ENCODE measurements around the gene TUBGCP6. TPM values are rescaled to one million over a fixed set of nuclear protein-coding genes. Genes with fewer than 3 reads are reported as not detected.
A peak's percentile ranks its signal among the peaks of the same experiment; 100 is the strongest.

TUBGCP6 gene
- total and polyA plus RNA-seq, 11 donors, result 11.6 to 28.8 (median 17.7) TPM

DNA sequence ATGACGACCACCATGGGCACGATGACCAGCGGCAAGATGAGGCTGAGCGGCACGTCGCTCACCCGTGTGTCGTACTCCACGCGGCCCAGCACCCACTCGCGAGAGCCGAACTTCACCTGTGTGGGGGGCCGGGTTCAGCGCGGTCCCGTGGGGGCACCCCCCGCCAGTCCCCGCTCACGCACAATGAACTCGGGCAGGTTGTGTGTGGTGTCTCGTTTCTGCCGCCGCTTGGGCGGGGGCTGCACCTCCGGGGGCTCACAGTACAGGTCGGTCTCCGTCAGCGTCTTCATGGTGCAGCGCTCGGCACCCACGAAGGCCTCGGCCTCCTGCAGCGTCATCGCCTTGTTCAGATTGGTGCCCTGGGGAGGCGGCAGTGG, 36.5 kb upstream of the TUBGCP6 start:
- Histone ChIP-seq H3K4me1 (peaks cover 0 to 15% (median 1%) of the 10 kb centered on the region in 12 donors), H3K27me3 (no peaks in the 10 kb centered on the region), H3K27ac (peak overlapping the region in 6 of 12 donors; percentile 7 to 50 (median 36)), H3K4me3 (no peak overlapping the region), H3K36me3 (peaks cover 0 to 95% (median 90%) of the 10 kb centered on the region in 9 donors), H3K9me3 (no peaks in the 10 kb centered on the region)
- 93 to 98% (median 96%) methylated on average over 8 to 36 of the region's 36 CpGs for WGBS, 4 donors
- ATAC-seq (no peak), DNase-seq (no peak)
- TF ChIP-seq POLR2A (IDR thresholded peaks at IDR 0.05), result no peak
- TF ChIP-seq, protein P1, sequence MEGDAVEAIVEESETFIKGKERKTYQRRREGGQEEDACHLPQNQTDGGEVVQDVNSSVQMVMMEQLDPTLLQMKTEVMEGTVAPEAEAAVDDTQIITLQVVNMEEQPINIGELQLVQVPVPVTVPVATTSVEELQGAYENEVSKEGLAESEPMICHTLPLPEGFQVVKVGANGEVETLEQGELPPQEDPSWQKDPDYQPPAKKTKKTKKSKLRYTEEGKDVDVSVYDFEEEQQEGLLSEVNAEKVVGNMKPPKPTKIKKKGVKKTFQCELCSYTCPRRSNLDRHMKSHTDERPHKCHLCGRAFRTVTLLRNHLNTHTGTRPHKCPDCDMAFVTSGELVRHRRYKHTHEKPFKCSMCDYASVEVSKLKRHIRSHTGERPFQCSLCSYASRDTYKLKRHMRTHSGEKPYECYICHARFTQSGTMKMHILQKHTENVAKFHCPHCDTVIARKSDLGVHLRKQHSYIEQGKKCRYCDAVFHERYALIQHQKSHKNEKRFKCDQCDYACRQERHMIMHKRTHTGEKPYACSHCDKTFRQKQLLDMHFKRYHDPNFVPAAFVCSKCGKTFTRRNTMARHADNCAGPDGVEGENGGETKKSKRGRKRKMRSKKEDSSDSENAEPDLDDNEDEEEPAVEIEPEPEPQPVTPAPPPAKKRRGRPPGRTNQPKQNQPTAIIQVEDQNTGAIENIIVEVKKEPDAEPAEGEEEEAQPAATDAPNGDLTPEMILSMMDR (IDR thresholded peaks at IDR 0.05), result no peak
- intact Hi-C loops (cut with DNase I), result no loop called here

GRCh38 chr22:50280708-50281383, 36.0 kb upstream of the TUBGCP6 start:
- no peak overlapping the region for H3K27ac ChIP-seq
- 94 to 96% (median 95%) methylated on average over 31 to 47 of the region's 47 CpGs for WGBS, 4 donors
- no peak for ATAC-seq

DNA sequence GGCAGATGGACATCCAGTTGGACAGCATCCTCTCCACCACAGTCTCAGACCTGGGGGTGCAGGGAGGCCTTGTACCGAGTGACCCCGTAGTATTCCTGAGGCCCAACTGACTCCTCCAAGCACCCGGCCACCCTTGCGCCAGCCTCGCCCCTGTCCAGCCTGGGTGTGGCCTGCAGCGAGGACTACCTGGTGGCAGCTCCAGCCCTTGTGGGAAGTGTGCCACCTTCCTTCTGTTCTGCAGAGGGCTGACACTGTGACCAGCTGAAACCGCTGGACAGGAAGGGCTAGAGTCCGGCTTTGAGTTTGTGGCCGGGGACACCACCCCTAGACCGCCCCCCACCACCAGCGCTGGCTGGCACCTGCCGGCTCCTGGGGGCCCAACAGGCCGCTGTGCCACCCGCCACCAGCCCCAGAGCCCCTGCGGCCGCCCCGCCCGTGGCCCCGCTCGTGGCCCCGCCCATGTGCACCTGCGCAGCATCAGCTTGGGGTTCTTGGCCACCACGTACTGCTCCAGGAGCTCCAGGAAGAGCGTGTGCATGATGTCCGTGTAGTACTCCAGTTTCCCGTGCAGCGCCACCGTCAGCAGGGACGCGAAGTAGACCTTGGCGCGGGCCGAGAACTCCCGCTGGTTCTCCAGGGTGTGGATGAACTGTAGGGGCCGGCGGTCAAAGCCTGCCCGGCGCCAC, 35.3 kb upstream of the TUBGCP6 start:
- no peak for TF ChIP-seq POLR2A (IDR thresholded peaks at IDR 0.05)
- TF ChIP-seq, protein P1 (IDR thresholded peaks at IDR 0.05), result no peak
- Histone ChIP-seq H3K9me3 (no peaks in the 10 kb centered on the region), H3K4me1 (peaks cover 0 to 15% (median 1%) of the 10 kb centered on the region in 12 donors), H3K27ac (no peak overlapping the region), H3K36me3 (peaks cover 0 to 98% (median 92%) of the 10 kb centered on the region in 9 donors), H3K4me3 (no peak overlapping the region), H3K27me3 (no peaks in the 10 kb centered on the region)
- no peak for ATAC-seq
- DNase-seq, result no peak
- intact Hi-C loops (cut with DNase I), result no loop called here
- WGBS, 4 donors, result 92 to 96% (median 95%) methylated on average over 31 to 38 of the region's 38 CpGs

More at GRCh38 chr22:50280708-50281383, 36.0 kb upstream of the TUBGCP6 start:
- DNase-seq, result no peak
- Histone ChIP-seq H3K27me3 (no peaks in the 10 kb centered on the region), H3K36me3 (peaks cover 0 to 94% (median 88%) of the 10 kb centered on the region in 9 donors), H3K4me3 (no peak overlapping the region), H3K4me1 (peaks cover 0 to 15% (median 1%) of the 10 kb centered on the region in 12 donors), H3K9me3 (no peaks in the 10 kb centered on the region)
- TF ChIP-seq POLR2A (IDR thresholded peaks at IDR 0.05), result no peak
- TF ChIP-seq, protein P1 (IDR thresholded peaks at IDR 0.05), result no peak
- intact Hi-C loops (cut with DNase I), result no loop called here

- H3K27me3 ChIP-seq, result no peaks in the 10 kb centered on the region
- H3K9me3 ChIP-seq, result no peaks in the 10 kb centered on the region
- no peak overlapping the region for H3K27ac ChIP-seq
- H3K36me3 ChIP-seq, result peaks cover 0 to 93% (median 87%) of the 10 kb centered on the region in 9 donors
- no peak overlapping the region for H3K4me3 ChIP-seq
- WGBS, 4 donors, result 91 to 95% (median 92%) methylated on average over 18 to 30 of the region's 30 CpGs
- DNase-seq (no peak), ATAC-seq (no peak)
- TF ChIP-seq, protein P1 (IDR thresholded peaks at IDR 0.05), result no peak
- no peak for TF ChIP-seq POLR2A (IDR thresholded peaks at IDR 0.05)
- intact Hi-C loops (cut with DNase I), result loop anchor here in 4 of 10 donors (5.0 kb wide), 1 partner anchor 48 kb away; the partner anchor contains the start of gene DENND6B (in 4 of the 4)
- H3K4me1 ChIP-seq, result peaks cover 0 to 17% (median 2%) of the 10 kb centered on the region in 12 donors
Observed at GRCh38 chr22:50278956-50279619, 34.3 kb upstream of the TUBGCP6 start.

All from heart left ventricle (tissue), 16 donors.